HG02588 (cell line): ENCODE results near the gene RYR2.

Source experiments
- ATAC-seq: cut with Tn5 transposase; IDR thresholded peaks from one replicate; pipeline ENCODE4 v1.9.1; 2021; ENCODE audit warnings: mild to moderate bottlenecking, moderate library complexity; ENCODE audit not compliant: unreplicated experiment

The RYR2 gene

GRCh38 chr1:237187842-237188241 is 145.9 kb downstream of the RYR2 start:
- no peak for ATAC-seq

GRCh38 chr1:237191403-237191802 is 149.4 kb downstream of the RYR2 start:
- ATAC-seq = no peak

- no peak for ATAC-seq
Measured at GRCh38 chr1:237197470-237198425, 155.8 kb downstream of the RYR2 start.

- no peak for ATAC-seq
Measured at GRCh38 chr1:237199026-237199425, 157.0 kb downstream of the RYR2 start.

- ATAC-seq = no peak
Measured at GRCh38 chr1:237201155-237201554, 159.2 kb downstream of the RYR2 start.

GRCh38 chr1:237204841-237205240 is 162.9 kb downstream of the RYR2 start:
- ATAC-seq = no peak

GRCh38 chr1:237205400-237206064 is 163.5 kb downstream of the RYR2 start:
- no peak for ATAC-seq

GRCh38 chr1:237206065-237206414 is 164.1 kb downstream of the RYR2 start:
- ATAC-seq = no peak

- ATAC-seq = no peak
Measured at GRCh38 chr1:237211031-237211430, 169.0 kb downstream of the RYR2 start.

- ATAC-seq = no peak
Measured at GRCh38 chr1:237211540-237211939, 169.6 kb downstream of the RYR2 start.

- ATAC-seq = no peak
Measured at GRCh38 chr1:237219751-237220642, 178.0 kb downstream of the RYR2 start.

GRCh38 chr1:237223419-237223818 is 181.4 kb downstream of the RYR2 start:
- ATAC-seq = no peak

GRCh38 chr1:237226177-237226944 is 184.4 kb downstream of the RYR2 start:
- no peak for ATAC-seq

GRCh38 chr1:237227476-237227875 is 185.5 kb downstream of the RYR2 start:
- no peak for ATAC-seq

GRCh38 chr1:237228421-237228820 is 186.4 kb downstream of the RYR2 start:
- ATAC-seq = no peak

GRCh38 chr1:237229333-237229732 is 187.3 kb downstream of the RYR2 start:
- no peak for ATAC-seq

GRCh38 chr1:237232501-237232900 is 190.5 kb downstream of the RYR2 start:
- no peak for ATAC-seq

GRCh38 chr1:237235091-237235490 is 193.1 kb downstream of the RYR2 start:
- no peak for ATAC-seq

GRCh38 chr1:237237721-237238120 is 195.7 kb downstream of the RYR2 start:
- no peak for ATAC-seq

GRCh38 chr1:237239248-237239647 is 197.3 kb downstream of the RYR2 start:
- no peak for ATAC-seq
